GM19239 (cell line): Measurements from ENCODE around the gene ADARB2.
"Not testable (repeated sequence)": the region's sequence is repeated elsewhere in the genome, so short reads cannot be mapped to it uniquely, and the experiment has no call there.

Experiments
- DNase-seq: peaks from one replicate; pipeline ENCODE4 v3.0.0; 2011; ENCODE audit warnings: low spot score; ENCODE audit not compliant: insufficient read length
- FAIRE-seq: peaks from 2 replicates; lab custom pipeline; 2011; peaks lifted over from hg19 to GRCh38; lab: Jason Lieb, UNC

ADARB2 gene

GRCh38 chr10:1267568-1267967 lies 469.8 kb downstream of the ADARB2 start:
- DNase-seq (no peak), FAIRE-seq (no peak)

- FAIRE-seq = no peak
- DNase-seq = no peak
These were observed 470.2 kb downstream of the ADARB2 start for GRCh38 chr10:1267148-1267547.

GRCh38 chr10:1266033-1266802 lies 471.1 kb downstream of the ADARB2 start:
- FAIRE-seq (no peak), DNase-seq (no peak)

- no peak for FAIRE-seq
- DNase-seq = no peak
These were observed 473.3 kb downstream of the ADARB2 start for GRCh38 chr10:1264001-1264400.

GRCh38 chr10:1257274-1257673 lies 480.1 kb downstream of the ADARB2 start:
- DNase-seq = no peak
- FAIRE-seq = no peak

- FAIRE-seq = no peak
- DNase-seq = no peak
These were observed 480.9 kb downstream of the ADARB2 start for GRCh38 chr10:1256432-1256725.

- FAIRE-seq = no peak
These were observed 481.5 kb downstream of the ADARB2 start for GRCh38 chr10:1255600-1256431.

GRCh38 chr10:1255118-1255517 lies 482.2 kb downstream of the ADARB2 start:
- no peak for DNase-seq

More at GRCh38 chr10:1255600-1256431, 481.5 kb downstream of the ADARB2 start:
- DNase-seq = no peak

GRCh38 chr10:1253523-1254353 lies 483.6 kb downstream of the ADARB2 start:
- DNase-seq (no peak), FAIRE-seq (no peak)

More at GRCh38 chr10:1255118-1255517, 482.2 kb downstream of the ADARB2 start:
- FAIRE-seq = no peak

GRCh38 chr10:1251769-1252168 lies 485.6 kb downstream of the ADARB2 start:
- FAIRE-seq (no peak), DNase-seq (no peak)

- FAIRE-seq (no peak), DNase-seq (no peak)
These were observed 488.0 kb downstream of the ADARB2 start for GRCh38 chr10:1249142-1249920.

GRCh38 chr10:1248262-1248630 lies 489.1 kb downstream of the ADARB2 start:
- DNase-seq, FAIRE-seq: not testable (repeated sequence)

- no peak for DNase-seq
- FAIRE-seq = no peak
These were observed 489.6 kb downstream of the ADARB2 start for GRCh38 chr10:1247598-1248261.

GRCh38 chr10:1244493-1244892 lies 492.8 kb downstream of the ADARB2 start:
- DNase-seq (no peak), FAIRE-seq (no peak)

GRCh38 chr10:1243486-1244234 lies 493.7 kb downstream of the ADARB2 start:
- FAIRE-seq (no peak), DNase-seq (no peak)

GRCh38 chr10:1242975-1243374 lies 494.4 kb downstream of the ADARB2 start:
- no peak for DNase-seq
- FAIRE-seq = no peak

GRCh38 chr10:1241973-1242935 lies 495.1 kb downstream of the ADARB2 start:
- DNase-seq (no peak), FAIRE-seq (no peak)
